Activated T-helper 1 cell treated with Interleukin-2 at 50 U/mL for 16 hours (primary cell): Measurements from ENCODE around the gene PLEKHA5.
"Not testable (repeated sequence)": the region's sequence is repeated elsewhere in the genome, so short reads cannot be mapped to it uniquely, and the experiment has no call there.

Experiments
- DNase-seq: peaks from one replicate; pipeline ENCODE4 v3.0.0-alpha.2; 2020; ENCODE audit warnings: low read depth

Gene PLEKHA5

GRCh38 chr12:19278407-19278806 lies 148.9 kb downstream of the PLEKHA5 start:
- DNase-seq, result no peak

GRCh38 chr12:19282133-19282699 lies 152.7 kb downstream of the PLEKHA5 start:
- DNase-seq, result no peak

GRCh38 chr12:19284658-19285057 lies 155.1 kb downstream of the PLEKHA5 start:
- DNase-seq, result no peak

- no peak for DNase-seq
Measured at GRCh38 chr12:19285793-19286448, 156.4 kb downstream of the PLEKHA5 start.

- no peak for DNase-seq
Measured at GRCh38 chr12:19287302-19287701, 157.8 kb downstream of the PLEKHA5 start.

GRCh38 chr12:19288161-19288560 lies 158.6 kb downstream of the PLEKHA5 start:
- no peak for DNase-seq

- DNase-seq, result no peak
Measured at GRCh38 chr12:19288603-19289244, 159.2 kb downstream of the PLEKHA5 start.

- no peak for DNase-seq
Measured at GRCh38 chr12:19298836-19299605, 169.5 kb downstream of the PLEKHA5 start.

- no peak for DNase-seq
Measured at GRCh38 chr12:19299765-19300164, 170.2 kb downstream of the PLEKHA5 start.

GRCh38 chr12:19301223-19301622 lies 171.7 kb downstream of the PLEKHA5 start:
- DNase-seq, result no peak

GRCh38 chr12:19301688-19302087 lies 172.2 kb downstream of the PLEKHA5 start:
- no peak for DNase-seq

GRCh38 chr12:19302100-19302640 lies 172.6 kb downstream of the PLEKHA5 start:
- no peak for DNase-seq

GRCh38 chr12:19303496-19303895 lies 174.0 kb downstream of the PLEKHA5 start:
- no peak for DNase-seq

- no peak for DNase-seq
Measured at GRCh38 chr12:19304149-19304750, 174.7 kb downstream of the PLEKHA5 start.

- DNase-seq, result not testable (repeated sequence)
Measured at GRCh38 chr12:19305621-19306020, 176.1 kb downstream of the PLEKHA5 start.

- no peak for DNase-seq
Measured at GRCh38 chr12:19306366-19306765, 176.8 kb downstream of the PLEKHA5 start.

GRCh38 chr12:19307451-19307850 lies 177.9 kb downstream of the PLEKHA5 start:
- no peak for DNase-seq

GRCh38 chr12:19311165-19311564 lies 181.6 kb downstream of the PLEKHA5 start:
- DNase-seq, result no peak

GRCh38 chr12:19312637-19313036 lies 183.1 kb downstream of the PLEKHA5 start:
- DNase-seq, result no peak

- no peak for DNase-seq
Measured at GRCh38 chr12:19316425-19316824, 186.9 kb downstream of the PLEKHA5 start.

GRCh38 chr12:19322376-19322775 lies 192.8 kb downstream of the PLEKHA5 start:
- no peak for DNase-seq

- DNase-seq, result no peak
Measured at GRCh38 chr12:19323805-19324204, 194.3 kb downstream of the PLEKHA5 start.
